NCI-H1092 treated with DMSO at 0.1 percent for 48 hours (cell line): Measurements from ENCODE around the gene USO1.

Experiments used
- DNase-seq: peaks from one replicate; lab custom pipeline; 2025; lab: John Stamatoyannopoulos, UW

USO1 gene

GRCh38 chr4:75844151-75844662 is 119.8 kb downstream of the USO1 start:
- DNase-seq: no peak

- no peak for DNase-seq
Measured at GRCh38 chr4:75845992-75846391, 121.6 kb downstream of the USO1 start.

- DNase-seq: peak; percentile 60
Measured at GRCh38 chr4:75848171-75848760, 123.9 kb downstream of the USO1 start.

- no peak for DNase-seq
Measured at GRCh38 chr4:75848891-75849290, 124.5 kb downstream of the USO1 start.

GRCh38 chr4:75849461-75849860 is 125.1 kb downstream of the USO1 start:
- no peak for DNase-seq

GRCh38 chr4:75858721-75859120 is 134.3 kb downstream of the USO1 start:
- DNase-seq: no peak

- no peak for DNase-seq
Measured at GRCh38 chr4:75860606-75861005, 136.2 kb downstream of the USO1 start.
